ENCODE measurements around the gene CCDC9.
"Not testable (repeated sequence)": the region's sequence is repeated elsewhere in the genome, so short reads cannot be mapped to it uniquely, and the experiment has no call there.

Gene CCDC9

GRCh38 chr19:47283405-47284059 lies 27.2 kb downstream of the CCDC9 start:
- in situ Hi-C loops (cut with HindIII; ENCODE audit: low sequenced_read_pairs) = no loop called here

DNA sequence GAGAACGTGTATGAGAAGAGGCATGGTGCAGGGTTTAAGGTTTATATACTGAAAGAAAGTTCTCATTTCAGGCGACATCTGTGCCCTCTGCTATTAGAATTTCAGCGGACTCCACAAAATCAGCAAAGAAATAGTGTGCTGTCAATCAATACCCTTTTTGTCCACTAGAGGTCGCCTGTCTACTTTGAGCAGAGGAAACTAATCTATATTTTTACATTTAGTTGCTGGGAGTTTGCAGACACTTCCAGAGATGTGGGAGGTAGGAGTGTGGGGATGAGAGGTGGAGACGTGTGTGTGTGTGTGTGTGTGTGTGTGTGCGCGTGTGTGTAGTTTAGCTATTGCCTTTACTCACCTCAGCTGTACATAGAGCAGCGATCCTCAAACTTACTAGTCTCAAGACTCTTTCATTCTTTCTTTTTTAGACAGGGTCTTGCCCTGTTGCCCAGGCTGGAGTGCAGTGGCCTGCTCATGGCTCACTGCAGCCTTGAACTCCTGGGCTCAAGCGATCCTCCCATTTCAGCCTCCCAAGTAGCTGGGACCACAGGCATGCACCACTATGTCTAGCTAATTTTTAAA lies 28.1 kb downstream of the CCDC9 start:
- in situ Hi-C loops (cut with HindIII; ENCODE audit: low sequenced_read_pairs) = no loop called here

DNA sequence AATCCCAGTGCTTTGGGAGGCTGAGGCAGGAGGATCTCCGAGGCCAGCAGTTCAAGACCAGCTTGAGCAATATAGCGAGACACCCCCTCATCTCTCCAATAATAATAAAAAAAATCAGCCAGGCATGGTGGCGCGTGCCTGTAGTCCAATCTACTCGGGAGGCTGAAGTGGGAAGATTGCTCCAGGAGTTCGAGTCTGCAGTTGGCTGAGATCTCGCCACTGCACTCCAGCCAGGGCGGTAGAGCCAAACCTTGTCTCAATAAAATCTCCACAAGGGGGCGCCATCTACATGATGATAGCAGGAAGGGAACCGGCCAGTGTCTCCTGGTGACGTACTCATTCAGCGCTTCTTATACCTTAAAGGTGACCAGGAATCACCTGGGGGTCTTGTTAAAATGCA lies 39.7 kb downstream of the CCDC9 start:
- in situ Hi-C loops (cut with HindIII; ENCODE audit: low sequenced_read_pairs) = no loop called here

- in situ Hi-C loops (cut with HindIII; ENCODE audit: low sequenced_read_pairs) = not testable (repeated sequence)
These were observed 44.5 kb downstream of the CCDC9 start for GRCh38 chr19:47300867-47301266.

DNA sequence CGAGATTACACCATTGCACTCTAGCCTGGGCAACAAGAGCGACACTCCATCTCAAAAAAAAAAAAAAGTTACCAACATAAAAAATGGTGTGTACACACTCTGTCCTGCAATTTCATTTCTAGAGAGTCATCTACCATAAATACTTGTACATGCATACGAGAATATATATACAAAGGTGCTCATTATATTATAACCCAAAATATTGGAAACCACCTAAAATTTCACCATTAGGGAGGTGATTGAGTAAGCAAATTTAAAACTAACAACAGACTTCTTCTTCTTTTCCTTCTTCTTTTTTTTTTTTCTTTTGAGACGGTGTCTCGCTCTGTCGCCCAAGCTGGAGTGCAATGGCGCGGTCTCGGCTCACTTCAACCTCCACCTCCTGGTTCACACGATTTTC lies 45.9 kb downstream of the CCDC9 start:
- in situ Hi-C loops (cut with HindIII; ENCODE audit: low sequenced_read_pairs) = no loop called here

GRCh38 chr19:47303966-47304365 lies 47.6 kb downstream of the CCDC9 start:
- in situ Hi-C loops (cut with HindIII; ENCODE audit: low sequenced_read_pairs) = no loop called here

- in situ Hi-C loops (cut with HindIII; ENCODE audit: low sequenced_read_pairs) = no loop called here
These were observed 49.0 kb downstream of the CCDC9 start for GRCh38 chr19:47305309-47305751.

GRCh38 chr19:47306303-47306702 lies 50.0 kb downstream of the CCDC9 start:
- in situ Hi-C loops (cut with HindIII; ENCODE audit: low sequenced_read_pairs) = no loop called here

DNA sequence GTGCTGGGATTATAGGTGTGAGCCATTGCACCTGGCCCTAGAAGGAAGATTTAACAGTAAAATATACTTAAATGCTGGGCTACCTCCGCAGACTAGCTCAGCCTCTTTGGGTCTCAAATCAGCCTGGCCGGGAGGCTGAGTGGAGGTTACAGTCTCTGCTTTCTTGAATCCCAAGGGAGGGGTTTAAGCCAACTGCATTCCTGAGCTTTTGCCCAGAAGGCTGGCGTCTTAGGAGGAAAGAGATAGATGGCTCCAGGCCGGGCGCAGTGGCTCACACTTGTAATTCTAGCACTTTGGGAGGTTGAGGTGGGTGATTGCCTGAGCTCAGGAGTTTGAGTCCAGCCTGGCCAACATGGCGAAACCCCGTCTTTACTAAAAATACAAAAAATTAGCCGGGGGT lies 52.7 kb downstream of the CCDC9 start:
- in situ Hi-C loops (cut with HindIII; ENCODE audit: low sequenced_read_pairs) = no loop called here

GRCh38 chr19:47309608-47310007 lies 53.3 kb downstream of the CCDC9 start, which contains the start of gene C5AR1:
TSS of gene C5AR1 (plus strand) at chr19:47309861. CDS start at chr19:47309896, 35 bp downstream.
- in situ Hi-C loops (cut with HindIII; ENCODE audit: low sequenced_read_pairs) = no loop called here

- in situ Hi-C loops (cut with HindIII; ENCODE audit: low sequenced_read_pairs) = no loop called here
These were observed 54.0 kb downstream of the CCDC9 start for GRCh38 chr19:47310323-47310722.

DNA sequence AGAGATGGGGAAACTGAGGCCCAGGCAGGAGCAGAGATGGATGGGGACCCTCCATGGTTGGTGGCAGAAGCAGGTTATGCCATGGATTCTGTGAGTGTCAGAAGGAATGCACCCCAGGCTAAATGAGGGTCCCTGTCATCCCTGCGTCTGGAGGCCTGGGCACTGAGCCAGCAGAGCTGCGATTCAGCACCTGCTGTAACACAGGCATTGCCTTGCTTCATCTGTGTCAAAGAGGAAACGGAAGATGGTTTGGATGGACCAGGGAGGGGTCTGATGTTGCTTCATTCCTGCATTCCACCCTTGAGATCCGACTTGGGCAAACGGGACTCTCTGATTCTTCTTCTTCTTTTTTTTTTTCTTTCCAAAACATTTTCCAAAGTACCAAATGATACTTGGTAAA lies 54.5 kb downstream of the CCDC9 start:
- in situ Hi-C loops (cut with HindIII; ENCODE audit: low sequenced_read_pairs) = no loop called here

- in situ Hi-C loops (cut with HindIII; ENCODE audit: low sequenced_read_pairs) = no loop called here
These were observed 56.2 kb downstream of the CCDC9 start for GRCh38 chr19:47312366-47313006.

- in situ Hi-C loops (cut with HindIII; ENCODE audit: low sequenced_read_pairs) = no loop called here
These were observed 57.5 kb downstream of the CCDC9 start for GRCh38 chr19:47313754-47314295.

- in situ Hi-C loops (cut with HindIII; ENCODE audit: low sequenced_read_pairs) = no loop called here
These were observed 58.9 kb downstream of the CCDC9 start for GRCh38 chr19:47315125-47315821.

DNA sequence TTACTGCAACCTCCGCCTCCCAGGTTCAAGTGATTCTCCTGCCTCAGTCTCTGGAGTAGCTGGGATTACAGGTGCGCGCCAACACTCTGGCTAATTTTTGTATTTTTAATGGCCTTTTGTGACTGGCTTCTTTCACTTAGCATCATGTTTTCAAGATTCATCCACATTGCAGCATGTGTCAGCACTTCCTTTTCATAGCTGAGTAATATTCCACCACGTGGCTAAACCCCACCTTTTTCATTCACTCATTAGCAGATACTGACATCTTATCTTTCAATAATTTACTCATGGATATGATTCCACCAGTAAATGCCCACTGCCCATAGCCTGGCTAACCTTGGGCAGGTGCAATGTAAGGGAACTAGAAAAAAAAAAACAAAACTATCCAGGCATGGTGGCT lies 60.2 kb downstream of the CCDC9 start:
- in situ Hi-C loops (cut with HindIII; ENCODE audit: low sequenced_read_pairs) = no loop called here

DNA sequence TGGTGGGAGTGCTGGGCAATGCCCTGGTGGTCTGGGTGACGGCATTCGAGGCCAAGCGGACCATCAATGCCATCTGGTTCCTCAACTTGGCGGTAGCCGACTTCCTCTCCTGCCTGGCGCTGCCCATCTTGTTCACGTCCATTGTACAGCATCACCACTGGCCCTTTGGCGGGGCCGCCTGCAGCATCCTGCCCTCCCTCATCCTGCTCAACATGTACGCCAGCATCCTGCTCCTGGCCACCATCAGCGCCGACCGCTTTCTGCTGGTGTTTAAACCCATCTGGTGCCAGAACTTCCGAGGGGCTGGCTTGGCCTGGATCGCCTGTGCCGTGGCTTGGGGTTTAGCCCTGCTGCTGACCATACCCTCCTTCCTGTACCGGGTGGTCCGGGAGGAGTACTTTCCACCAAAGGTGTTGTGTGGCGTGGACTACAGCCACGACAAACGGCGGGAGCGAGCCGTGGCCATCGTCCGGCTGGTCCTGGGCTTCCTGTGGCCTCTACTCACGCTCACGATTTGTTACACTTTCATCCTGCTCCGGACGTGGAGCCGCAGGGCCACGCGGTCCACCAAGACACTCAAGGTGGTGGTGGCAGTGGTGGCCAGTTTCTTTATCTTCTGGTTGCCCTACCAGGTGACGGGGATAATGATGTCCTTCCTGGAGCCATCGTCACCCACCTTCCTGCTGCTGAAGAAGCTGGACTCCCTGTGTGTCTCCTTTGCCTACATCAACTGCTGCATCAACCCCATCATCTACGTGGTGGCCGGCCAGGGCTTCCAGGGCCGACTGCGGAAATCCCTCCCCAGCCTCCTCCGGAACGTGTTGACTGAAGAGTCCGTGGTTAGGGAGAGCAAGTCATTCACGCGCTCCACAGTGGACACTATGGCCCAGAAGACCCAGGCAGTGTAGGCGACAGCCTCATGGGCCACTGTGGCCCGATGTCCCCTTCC lies 63.9 kb downstream of the CCDC9 start:
- in situ Hi-C loops (cut with HindIII; ENCODE audit: low sequenced_read_pairs) = no loop called here
